B cell (primary cell): ENCODE data around the gene C8A. TPM values are rescaled to one million over a fixed set of nuclear protein-coding genes. Genes with fewer than 3 reads are reported as not detected.

Experiments
- ATAC-seq: fragments of 200-7000 bp; cut with Tn5 transposase; one replicate; pipeline ENCODE4 v1.10.0; 2021; ENCODE audit warnings: low read depth, mild to moderate bottlenecking, moderate number of reproducible peaks, moderate library complexity
- CTCF ChIA-PET: fragments of 350-600 bp; sonication (Branson Sonifier 250); formaldehyde crosslinking; loops from one replicate; lab custom pipeline; 2021; ENCODE audit warnings: antibody characterized with exemption, inconsistent platforms; lab: Charles Lee
- POLR2A ChIA-PET: fragments of 350-600 bp; sonication (Branson Sonifier 250); formaldehyde crosslinking; loops from one replicate; lab custom pipeline; 2021; ENCODE audit warnings: antibody characterized with exemption; lab: Charles Lee
- DNase-seq: peaks from one replicate; pipeline ENCODE4 v3.0.0; 2013
- H2AFZ ChIP-seq: 2 replicates; pipeline ENCODE4 v1.6.1; 2012; ENCODE audit warnings: mild to moderate bottlenecking, low read depth, low read length; ENCODE audit not compliant: insufficient read depth, poor library complexity, severe bottlenecking
- H3K27ac ChIP-seq, 2 donors: 1 replicate in 1 of 2; 2 replicates in 1 of 2; pipeline ENCODE4 v1.5.1; 2012 to 2013; ENCODE audit warnings: low read length in 2 of 2, mild to moderate bottlenecking in 2 of 2, moderate library complexity in 1 of 2
- H3K27me3 ChIP-seq, 4 experiments: fragments of 200-600 bp in 1 of 4; sonication (generic) in 1 of 4; replicated peaks in 1 of 4; 1 replicate in 2 of 4; 2 replicates in 2 of 4; pipeline versions ENCODE4 v1.6.1 to v1.7.0; 2013 to 2016; ENCODE audit warnings: low read length in 3 of 4, mild to moderate bottlenecking in 2 of 4, mixed read lengths in 1 of 4, moderate library complexity in 1 of 4; ENCODE audit not compliant: insufficient read depth in 4 of 4, control insufficient read depth in 3 of 4; ENCODE audit errors: control extremely low read depth in 1 of 4
- H3K36me3 ChIP-seq, 2 experiments: replicated peaks in 1 of 2; 1 replicate in 1 of 2; 2 replicates in 1 of 2; pipeline versions ENCODE4 v1.6.1 to v1.7.1; 2013; ENCODE audit warnings: low read length in 1 of 2; ENCODE audit not compliant: insufficient read depth in 2 of 2, control insufficient read depth in 1 of 2; ENCODE audit errors: control extremely low read depth in 1 of 2, extremely low read depth in 1 of 2
- H3K4me1 ChIP-seq, 2 donors: fragments of 200-600 bp in 1 of 2; sonication (generic) in 1 of 2; 1 replicate in 1 of 2; 2 replicates in 1 of 2; pipeline versions ENCODE4 v1.5.1 to v1.6.1; 2013 to 2017; ENCODE audit warnings: low read length in 2 of 2; ENCODE audit not compliant: control insufficient read depth in 2 of 2, insufficient read depth in 2 of 2
- H3K4me2 ChIP-seq: replicated peaks from 2 replicates; pipeline ENCODE3; 2012; ENCODE audit warnings: mild to moderate bottlenecking, low read depth, low read length; ENCODE audit not compliant: poor library complexity, severe bottlenecking
- H3K4me3 ChIP-seq, 5 experiments: fragments of 200-600 bp in 1 of 5; sonication (generic) in 1 of 5; 1 replicate in 3 of 5; 2 replicates in 2 of 5; pipeline versions ENCODE4 v1.5.1 to v1.7.0; 2011 to 2016; ENCODE audit warnings: low read length in 4 of 5, mild to moderate bottlenecking in 4 of 5, low read depth in 2 of 5, control low read depth in 1 of 5, moderate library complexity in 1 of 5; ENCODE audit not compliant: insufficient read depth in 1 of 5; ENCODE audit errors: control extremely low read depth in 1 of 5, extremely low read depth in 1 of 5
- H3K79me2 ChIP-seq: fragments of 200-600 bp; sonication (generic); one replicate; pipeline ENCODE4 v1.6.0; 2016; ENCODE audit warnings: low read length; ENCODE audit not compliant: control insufficient read depth, insufficient read depth
- H3K9ac ChIP-seq: fragments of 200-600 bp; sonication (generic); 2 replicates; pipeline ENCODE4 v1.6.1; 2017; ENCODE audit warnings: mild to moderate bottlenecking, low read length, moderate library complexity
- H3K9me3 ChIP-seq, 3 donors: one replicate each; pipeline versions ENCODE4 v1.6.1 to v1.7.1; 2013; ENCODE audit warnings: low read length in 2 of 3; ENCODE audit not compliant: control insufficient read depth in 2 of 3, insufficient read depth in 1 of 3; ENCODE audit errors: control extremely low read depth in 1 of 3
- H4K20me1 ChIP-seq: 2 replicates; pipeline ENCODE4 v1.6.0; 2012; ENCODE audit warnings: mild to moderate bottlenecking, low read length; ENCODE audit not compliant: insufficient read depth, control insufficient read depth, poor library complexity, severe bottlenecking
- H3K27ac Mint-ChIP-seq: one replicate; pipeline ENCODE4 v1.8.0; 2021; ENCODE audit warnings: mixed read lengths
- H3K27me3 Mint-ChIP-seq: one replicate; pipeline ENCODE4 v1.8.0; 2021; ENCODE audit warnings: mixed read lengths
- H3K4me1 Mint-ChIP-seq: one replicate; pipeline ENCODE4 v1.8.0; 2021; ENCODE audit warnings: mixed read lengths
- H3K4me3 Mint-ChIP-seq: one replicate; pipeline ENCODE4 v1.8.0; 2021; ENCODE audit warnings: mixed read lengths
- H3K9me3 Mint-ChIP-seq: one replicate; pipeline ENCODE4 v1.8.0; 2022; ENCODE audit warnings: mixed read lengths; ENCODE audit not compliant: insufficient read depth
- CTCF ChIP-seq: fragments of 200-600 bp; IDR thresholded peaks from one replicate; pipeline ENCODE4 v1.8.0; 2022; ENCODE audit warnings: antibody characterized with exemption, mild to moderate bottlenecking
- EZH2 ChIP-seq: IDR thresholded peaks from 2 replicates; pipeline ENCODE4 v1.6.1; 2012; ENCODE audit warnings: borderline replicate concordance, low read depth, mild to moderate bottlenecking, moderate library complexity, low read length; ENCODE audit not compliant: insufficient read depth, poor library complexity, severe bottlenecking
- WGBS: methylation state at CpG from one replicate; pipeline ENCODE4 v1.1.5; 2013; ENCODE audit warnings: missing lambda C conversion rate; ENCODE audit not compliant: insufficient coverage; 5-methylcytosine and 5-hydroxymethylcytosine counted together
- intact Hi-C: fragments of 100-400 bp; cut with micrococcal nuclease; formaldehyde crosslinking; loops from one replicate; pipeline ENCODE4 v1.10.0; 2022
- polyA plus RNA-seq: library from polyadenylated mRNA; depleted of rRNA; stranded (reverse); fragments of >200 nt; gene quantifications from 2 replicates; pipeline ENCODE4 v1.2.3, GENCODE V29; 2012
- total RNA-seq, 2 donors: library from RNA; stranded (reverse); fragments of 120-200 nt in 1 of 2; gene quantifications; 1 replicate in 1 of 2; 2 replicates in 1 of 2; pipeline versions ENCODE4 v1.2.3 to v1.2.4, GENCODE V29; 2013 to 2022

Gene C8A
- total and polyA plus RNA-seq, 2 donors (not counting 1 experiment from before 2014, with no cell fraction given) = not detected

- Mint-ChIP-seq H3K27me3 (peaks cover 24% of the 10 kb centered on the region), H3K4me3 (no peak overlapping the region), H3K9me3 (no peaks in the 10 kb centered on the region), H3K27ac (no peak overlapping the region), H3K4me1 (peaks cover 2% of the 10 kb centered on the region)
- ChIA-PET CTCF (interaction anchor here (0.6 to 4.7 kb wide), 7 partner anchors 10 to 1826 kb away, joined by 3 to 36 read pairs (median 5); partner anchors contain the start of gene FYB2), POLR2A (no interaction called here)
- no peak overlapping the region for H3K9ac ChIP-seq
- H3K4me1 ChIP-seq = no peaks in the 10 kb centered on the region
- H4K20me1 ChIP-seq = no peaks in the 10 kb centered on the region
- no peak overlapping the region for H3K4me2 ChIP-seq
- no peak for DNase-seq
- no peak for TF ChIP-seq EZH2
- TF ChIP-seq CTCF = no peak
- intact Hi-C loops = no loop called here
- no peaks in the 10 kb centered on the region for H3K36me3 ChIP-seq
- no peaks in the 10 kb centered on the region for H3K9me3 ChIP-seq
- no peak overlapping the region for H3K27ac ChIP-seq
- H2AFZ ChIP-seq = no peak overlapping the region
- no peak overlapping the region for H3K4me3 ChIP-seq
- ATAC-seq = no peak
- whole genome bisulfite sequencing = 96% methylated on average over 3 of the region's 4 CpGs
- H3K27me3 ChIP-seq = peaks cover 0 to 2% (median 0%) of the 10 kb centered on the region in 4 experiments
- H3K79me2 ChIP-seq = no peaks in the 10 kb centered on the region
These were observed 21.5 kb upstream of the C8A start for GRCh38 chr1:56833088-56833487.

- H3K27ac ChIP-seq = no peak overlapping the region
- no peaks in the 10 kb centered on the region for H3K4me1 ChIP-seq
- H3K4me3 ChIP-seq = no peak overlapping the region
- TF ChIP-seq EZH2 = no peak
- TF ChIP-seq CTCF = no peak
- no peaks in the 10 kb centered on the region for H4K20me1 ChIP-seq
- Mint-ChIP-seq H3K4me1 (peaks cover 2% of the 10 kb centered on the region), H3K27ac (no peak overlapping the region), H3K9me3 (no peaks in the 10 kb centered on the region), H3K27me3 (peaks cover 16% of the 10 kb centered on the region), H3K4me3 (no peak overlapping the region)
- intact Hi-C loops = no loop called here
- ATAC-seq (no peak), DNase-seq (no peak)
- H3K27me3 ChIP-seq = peaks cover 0 to 11% (median 0%) of the 10 kb centered on the region in 4 experiments
- ChIA-PET CTCF (interaction anchor here (1.2 to 4.7 kb wide), 3 partner anchors 10 to 1819 kb away, joined by 4 to 36 read pairs (median 21); partner anchors contain the start of gene FYB2), POLR2A (no interaction called here)
- H3K36me3 ChIP-seq = no peaks in the 10 kb centered on the region
- no peak overlapping the region for H3K9ac ChIP-seq
- no peaks in the 10 kb centered on the region for H3K79me2 ChIP-seq
- no peak overlapping the region for H3K4me2 ChIP-seq
- WGBS = 83% methylated on average over 5 of the region's 5 CpGs
- H3K9me3 ChIP-seq = no peaks in the 10 kb centered on the region
- H2AFZ ChIP-seq = no peak overlapping the region
These were observed 20.3 kb upstream of the C8A start for GRCh38 chr1:56834137-56834900.
